IMR-90 (cell line): Measurements from ENCODE around the gene CCNA1.

Experiments
- CEBPB ChIP-seq: IDR thresholded peaks from 2 replicates; pipeline ENCODE4 v1.6.1; 2012; ENCODE audit warnings: low read depth, low read length, improper control_type of control experiment
- FOS ChIP-seq: fragments of 150-350 bp; IDR thresholded peaks from 2 replicates; pipeline ENCODE4 v1.6.1; 2016; ENCODE audit warnings: low read depth, low read length
- MAFK ChIP-seq: IDR thresholded peaks from 2 replicates; pipeline ENCODE4 v1.6.1; 2012; ENCODE audit warnings: low read depth, low read length, improper control_type of control experiment
- NFE2L2 ChIP-seq: fragments of 150-350 bp; IDR thresholded peaks from 2 replicates; pipeline ENCODE4 v1.6.1; 2016; ENCODE audit warnings: low read depth, mild to moderate bottlenecking, low read length
- POLR2A ChIP-seq: IDR thresholded peaks from 2 replicates; pipeline ENCODE4 v1.6.1; 2012; ENCODE audit warnings: mild to moderate bottlenecking, low read depth, low read length
- RAD21 ChIP-seq: IDR thresholded peaks from 2 replicates; pipeline ENCODE4 v1.6.1; 2012; ENCODE audit warnings: low read length, improper control_type of control experiment
- TF ChIP-seq, protein P1 (sequence below): conservative IDR thresholded peaks from 2 replicates; pipeline ENCODE4 v1.5.1; 2012; ENCODE audit warnings: mild to moderate bottlenecking, low read depth, low read length, improper control_type of control experiment
- TF ChIP-seq, protein P2 (sequence below): fragments of 150-350 bp; IDR thresholded peaks from 2 replicates; pipeline ENCODE4 v1.6.1; 2016; ENCODE audit warnings: low read depth, mild to moderate bottlenecking, low read length, moderate library complexity, borderline replicate concordance
- TF ChIP-seq, protein P3 (sequence below): fragments of 150-350 bp; IDR thresholded peaks from 2 replicates; pipeline ENCODE4 v1.6.1; 2017; ENCODE audit warnings: mild to moderate bottlenecking, antibody characterized with exemption, low read length, low read depth

DNA sequence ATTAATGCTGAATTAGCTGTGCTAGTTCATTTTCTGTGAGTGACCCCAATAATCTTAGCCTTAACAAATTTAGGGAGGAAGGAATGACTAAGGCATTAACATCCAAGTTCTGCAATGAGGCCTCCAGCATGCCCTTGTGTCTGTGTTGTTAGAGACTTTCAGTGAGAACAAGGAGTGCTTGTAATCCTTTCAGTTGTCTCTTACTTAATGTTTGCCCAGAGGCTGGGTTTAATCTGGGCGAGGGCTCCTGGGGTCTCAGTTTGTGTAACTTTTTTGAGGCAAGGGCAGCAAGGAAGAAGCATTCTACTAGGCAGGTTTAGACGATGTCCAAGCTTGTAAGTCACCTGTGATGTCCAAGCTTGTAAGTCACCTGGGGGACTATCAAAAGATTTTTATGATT lies 24.3 kb downstream of the CCNA1 start:
- TF ChIP-seq FOS (no peak), POLR2A (no peak), NFE2L2 (no peak), CEBPB (no peak), MAFK (no peak), RAD21 (no peak)
- TF ChIP-seq, protein P1, sequence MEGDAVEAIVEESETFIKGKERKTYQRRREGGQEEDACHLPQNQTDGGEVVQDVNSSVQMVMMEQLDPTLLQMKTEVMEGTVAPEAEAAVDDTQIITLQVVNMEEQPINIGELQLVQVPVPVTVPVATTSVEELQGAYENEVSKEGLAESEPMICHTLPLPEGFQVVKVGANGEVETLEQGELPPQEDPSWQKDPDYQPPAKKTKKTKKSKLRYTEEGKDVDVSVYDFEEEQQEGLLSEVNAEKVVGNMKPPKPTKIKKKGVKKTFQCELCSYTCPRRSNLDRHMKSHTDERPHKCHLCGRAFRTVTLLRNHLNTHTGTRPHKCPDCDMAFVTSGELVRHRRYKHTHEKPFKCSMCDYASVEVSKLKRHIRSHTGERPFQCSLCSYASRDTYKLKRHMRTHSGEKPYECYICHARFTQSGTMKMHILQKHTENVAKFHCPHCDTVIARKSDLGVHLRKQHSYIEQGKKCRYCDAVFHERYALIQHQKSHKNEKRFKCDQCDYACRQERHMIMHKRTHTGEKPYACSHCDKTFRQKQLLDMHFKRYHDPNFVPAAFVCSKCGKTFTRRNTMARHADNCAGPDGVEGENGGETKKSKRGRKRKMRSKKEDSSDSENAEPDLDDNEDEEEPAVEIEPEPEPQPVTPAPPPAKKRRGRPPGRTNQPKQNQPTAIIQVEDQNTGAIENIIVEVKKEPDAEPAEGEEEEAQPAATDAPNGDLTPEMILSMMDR: no peak
- TF ChIP-seq, protein P2, sequence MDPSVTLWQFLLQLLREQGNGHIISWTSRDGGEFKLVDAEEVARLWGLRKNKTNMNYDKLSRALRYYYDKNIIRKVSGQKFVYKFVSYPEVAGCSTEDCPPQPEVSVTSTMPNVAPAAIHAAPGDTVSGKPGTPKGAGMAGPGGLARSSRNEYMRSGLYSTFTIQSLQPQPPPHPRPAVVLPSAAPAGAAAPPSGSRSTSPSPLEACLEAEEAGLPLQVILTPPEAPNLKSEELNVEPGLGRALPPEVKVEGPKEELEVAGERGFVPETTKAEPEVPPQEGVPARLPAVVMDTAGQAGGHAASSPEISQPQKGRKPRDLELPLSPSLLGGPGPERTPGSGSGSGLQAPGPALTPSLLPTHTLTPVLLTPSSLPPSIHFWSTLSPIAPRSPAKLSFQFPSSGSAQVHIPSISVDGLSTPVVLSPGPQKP: no peak
- TF ChIP-seq, protein P3, sequence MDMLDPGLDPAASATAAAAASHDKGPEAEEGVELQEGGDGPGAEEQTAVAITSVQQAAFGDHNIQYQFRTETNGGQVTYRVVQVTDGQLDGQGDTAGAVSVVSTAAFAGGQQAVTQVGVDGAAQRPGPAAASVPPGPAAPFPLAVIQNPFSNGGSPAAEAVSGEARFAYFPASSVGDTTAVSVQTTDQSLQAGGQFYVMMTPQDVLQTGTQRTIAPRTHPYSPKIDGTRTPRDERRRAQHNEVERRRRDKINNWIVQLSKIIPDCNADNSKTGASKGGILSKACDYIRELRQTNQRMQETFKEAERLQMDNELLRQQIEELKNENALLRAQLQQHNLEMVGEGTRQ: no peak
